ENCODE data around the gene NTM.

NTM gene

DNA sequence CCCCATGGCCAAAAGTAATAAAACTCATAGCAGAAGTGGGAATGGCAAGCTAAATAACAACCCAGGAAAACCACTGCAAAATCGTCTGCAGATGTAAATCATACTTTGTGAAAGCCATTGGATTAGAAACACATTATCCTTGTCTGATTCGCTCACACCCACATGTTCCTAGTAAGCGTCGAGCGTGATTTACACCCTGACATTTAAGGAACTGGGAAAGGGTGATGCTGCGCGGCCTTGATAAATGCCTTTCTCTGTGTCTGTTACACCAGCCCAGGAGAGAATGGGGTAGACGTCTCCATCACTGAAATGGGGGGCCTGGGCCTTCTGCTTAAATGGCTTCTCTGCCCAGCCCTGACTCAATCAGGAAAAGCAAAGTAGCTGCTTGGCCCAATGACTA lies 162.7 kb downstream of the NTM start:
- H3K4me3 ChIP-seq (ENCODE audit: low read depth, low read length), result no peak overlapping the region
- TF ChIP-seq, protein P1, sequence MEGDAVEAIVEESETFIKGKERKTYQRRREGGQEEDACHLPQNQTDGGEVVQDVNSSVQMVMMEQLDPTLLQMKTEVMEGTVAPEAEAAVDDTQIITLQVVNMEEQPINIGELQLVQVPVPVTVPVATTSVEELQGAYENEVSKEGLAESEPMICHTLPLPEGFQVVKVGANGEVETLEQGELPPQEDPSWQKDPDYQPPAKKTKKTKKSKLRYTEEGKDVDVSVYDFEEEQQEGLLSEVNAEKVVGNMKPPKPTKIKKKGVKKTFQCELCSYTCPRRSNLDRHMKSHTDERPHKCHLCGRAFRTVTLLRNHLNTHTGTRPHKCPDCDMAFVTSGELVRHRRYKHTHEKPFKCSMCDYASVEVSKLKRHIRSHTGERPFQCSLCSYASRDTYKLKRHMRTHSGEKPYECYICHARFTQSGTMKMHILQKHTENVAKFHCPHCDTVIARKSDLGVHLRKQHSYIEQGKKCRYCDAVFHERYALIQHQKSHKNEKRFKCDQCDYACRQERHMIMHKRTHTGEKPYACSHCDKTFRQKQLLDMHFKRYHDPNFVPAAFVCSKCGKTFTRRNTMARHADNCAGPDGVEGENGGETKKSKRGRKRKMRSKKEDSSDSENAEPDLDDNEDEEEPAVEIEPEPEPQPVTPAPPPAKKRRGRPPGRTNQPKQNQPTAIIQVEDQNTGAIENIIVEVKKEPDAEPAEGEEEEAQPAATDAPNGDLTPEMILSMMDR (IDR thresholded peaks at IDR 0.05; ENCODE audit: insufficient read depth, low read depth, low read length, missing control alignments), result no peak
- no peak for DNase-seq (ENCODE audit: low read depth)

DNA sequence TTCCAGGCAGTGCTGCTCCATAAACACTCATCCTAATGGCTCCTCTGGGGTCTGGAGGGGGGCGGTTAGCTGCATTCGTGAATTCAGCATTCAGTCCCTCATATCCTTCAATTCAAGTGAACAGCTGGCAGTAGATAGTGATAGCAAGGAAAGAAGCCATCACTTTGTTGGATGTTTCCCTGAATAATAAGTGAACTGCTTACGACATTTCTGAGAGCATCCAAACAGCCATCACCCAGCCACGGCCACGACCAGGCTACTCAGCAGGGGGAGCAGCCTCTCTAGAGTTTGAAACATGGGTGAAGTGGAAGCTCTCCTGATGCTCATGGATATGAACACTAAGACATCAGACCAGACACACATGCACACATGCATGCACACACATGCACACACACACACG lies 163.6 kb downstream of the NTM start:
- no peak overlapping the region for H3K4me3 ChIP-seq (ENCODE audit: low read depth, low read length)
- TF ChIP-seq, protein P1 (IDR thresholded peaks at IDR 0.05; ENCODE audit: insufficient read depth, low read depth, low read length, missing control alignments), result no peak
- DNase-seq (ENCODE audit: low read depth), result no peak

DNA sequence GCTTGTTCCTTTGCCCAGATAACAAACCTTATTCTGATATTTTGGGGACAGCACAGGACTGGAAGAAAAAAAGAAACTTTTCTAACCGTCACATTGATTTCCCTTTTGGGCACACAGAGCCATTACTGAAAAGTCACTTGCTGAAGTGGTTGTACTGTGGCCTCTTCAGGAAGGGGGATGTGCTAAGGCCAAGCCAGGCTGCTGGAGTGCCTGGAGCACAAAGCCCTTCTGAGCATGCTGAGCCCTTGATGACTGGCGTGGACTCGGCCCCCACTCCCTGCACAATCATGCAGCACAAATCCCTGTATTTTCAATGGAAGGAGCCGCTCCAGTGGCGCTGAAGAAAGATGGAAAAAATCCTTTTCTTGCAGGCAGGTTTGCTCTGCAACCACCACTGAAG lies 164.2 kb downstream of the NTM start:
- no peak overlapping the region for H3K4me3 ChIP-seq (ENCODE audit: low read depth, low read length)
- DNase-seq (ENCODE audit: low read depth), result no peak
- TF ChIP-seq, protein P1 (IDR thresholded peaks at IDR 0.05; ENCODE audit: insufficient read depth, low read depth, low read length, missing control alignments), result no peak

DNA sequence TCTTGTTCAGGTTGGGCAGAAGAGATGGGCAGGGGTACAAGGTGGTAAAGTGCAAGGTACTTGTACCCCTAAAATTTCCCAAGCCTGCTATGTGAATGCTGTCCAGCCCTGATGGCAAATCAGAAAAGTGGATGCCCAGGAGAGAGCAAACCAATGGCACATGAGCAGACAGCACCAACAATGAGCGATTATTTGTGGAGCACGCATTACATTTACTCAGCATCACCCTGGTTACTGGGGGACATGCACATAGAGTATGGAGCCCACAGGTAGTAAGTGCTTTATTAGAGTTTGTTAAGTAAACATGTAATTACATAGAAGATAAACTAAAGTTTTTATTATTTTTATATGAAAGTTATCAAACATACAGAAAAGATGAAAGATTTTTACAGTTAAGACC lies 165.7 kb downstream of the NTM start:
- no peak overlapping the region for H3K4me3 ChIP-seq (ENCODE audit: low read depth, low read length)
- DNase-seq (ENCODE audit: low read depth), result no peak
- TF ChIP-seq, protein P1 (IDR thresholded peaks at IDR 0.05; ENCODE audit: insufficient read depth, low read depth, low read length, missing control alignments), result no peak

DNA sequence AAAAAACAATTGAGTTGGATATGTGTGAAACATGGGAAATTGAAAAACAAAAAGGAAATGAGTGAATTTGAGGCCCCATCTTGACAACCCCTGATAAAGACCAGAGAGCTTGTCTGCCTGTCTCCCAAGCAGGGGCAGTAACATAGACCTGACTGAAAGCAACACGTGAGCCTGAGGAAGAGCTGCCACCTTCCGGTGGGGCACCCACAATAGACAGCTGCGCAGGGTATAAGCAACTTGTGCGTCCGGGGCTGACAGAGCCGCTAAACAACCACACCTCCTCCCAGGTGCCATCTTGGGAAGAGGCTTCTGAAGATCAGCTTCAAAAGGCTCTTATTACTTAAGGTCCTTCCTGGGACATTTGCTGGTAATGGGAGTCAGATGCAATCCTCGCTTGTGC lies 166.8 kb downstream of the NTM start:
- no peak for DNase-seq (ENCODE audit: low read depth)
- no peak overlapping the region for H3K4me3 ChIP-seq (ENCODE audit: low read depth, low read length)
- TF ChIP-seq, protein P1 (IDR thresholded peaks at IDR 0.05; ENCODE audit: insufficient read depth, low read depth, low read length, missing control alignments), result no peak

DNA sequence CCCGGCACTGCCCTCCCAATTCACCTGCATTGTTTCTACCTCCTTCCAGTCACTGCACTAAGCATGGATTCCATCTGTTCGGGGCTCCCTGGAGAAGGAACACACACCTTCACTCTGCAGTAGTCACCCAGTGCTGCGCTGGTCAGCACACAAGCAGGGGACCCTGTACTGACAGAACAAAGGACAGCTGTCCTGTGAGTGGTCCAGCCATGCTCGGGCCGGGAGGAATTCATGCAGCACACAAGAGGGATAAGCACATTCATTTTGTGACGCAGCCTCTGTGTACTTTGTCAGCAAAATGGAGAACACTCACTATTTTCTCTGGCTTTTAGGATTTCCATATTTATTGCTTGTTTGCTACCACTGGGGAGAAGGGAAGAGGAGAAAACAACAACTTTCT lies 167.3 kb downstream of the NTM start:
- TF ChIP-seq, protein P1 (IDR thresholded peaks at IDR 0.05; ENCODE audit: insufficient read depth, low read depth, low read length, missing control alignments), result no peak
- DNase-seq (ENCODE audit: low read depth), result no peak
- H3K4me3 ChIP-seq (ENCODE audit: low read depth, low read length), result no peak overlapping the region

DNA sequence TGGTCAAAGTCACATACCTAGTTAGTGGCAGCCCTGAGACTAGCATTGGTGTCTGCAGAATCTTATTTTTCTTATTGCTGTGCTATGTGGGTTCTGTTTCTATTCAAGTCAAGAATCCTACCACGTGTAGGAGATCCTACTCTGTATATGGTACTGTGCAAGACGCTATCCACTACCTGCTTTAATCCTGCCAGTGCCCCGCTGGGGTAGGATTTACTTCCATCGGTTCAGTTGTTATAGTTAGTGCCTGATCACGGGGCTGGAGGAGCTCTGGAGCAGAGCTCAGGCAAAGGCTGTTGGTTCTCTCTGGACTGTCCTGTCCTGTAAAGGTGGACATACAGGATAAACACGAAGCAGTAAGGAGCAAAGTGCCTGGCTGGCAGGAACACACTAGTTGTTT lies 167.9 kb downstream of the NTM start:
- DNase-seq (ENCODE audit: low read depth), result no peak
- TF ChIP-seq, protein P1 (IDR thresholded peaks at IDR 0.05; ENCODE audit: insufficient read depth, low read depth, low read length, missing control alignments), result no peak
- H3K4me3 ChIP-seq (ENCODE audit: low read depth, low read length), result no peak overlapping the region

Data from GM12865 (cell line).